Endothelial cell of umbilical vein (primary cell): ENCODE results near the gene PARN. TPM values are rescaled to one million over a fixed set of nuclear protein-coding genes. Genes with fewer than 3 reads are reported as not detected.

Experiments used
- BruUV-seq: library from RNA; stranded (reverse); fragments of 400-500 nt; replicated peaks from 2 replicates; lab custom pipeline; 2021; lab: Mats Ljungman, UMichigan
- CTCF ChIA-PET: fragments of 300-600, 350-600 bp; sonication (Branson Sonifier 250); formaldehyde crosslinking; loops from one replicate; lab custom pipeline; 2021; ENCODE audit warnings: antibody characterized with exemption, inconsistent platforms; lab: Charles Lee
- POLR2A ChIA-PET: fragments of 300-600, 350-600 bp; sonication (Branson Sonifier 250); formaldehyde crosslinking; loops from one replicate; lab custom pipeline; 2021; ENCODE audit warnings: antibody characterized with exemption, inconsistent platforms; lab: Charles Lee
- DNase-seq: peaks from one replicate; pipeline ENCODE4 v3.0.0-alpha.2; 2011; ENCODE audit warnings: low read depth, low spot score
- FAIRE-seq: peaks from 2 replicates; lab custom pipeline; 2011; peaks lifted over from hg19 to GRCh38; lab: Jason Lieb, UNC
- H2AFZ ChIP-seq: 2 replicates; pipeline ENCODE4 v1.6.0; 2012; ENCODE audit warnings: low read depth, low read length, control low read depth, inconsistent platforms
- H3K27ac ChIP-seq: 2 replicates; pipeline ENCODE4 v1.5.1; 2011; ENCODE audit warnings: low read depth, mild to moderate bottlenecking, control low read depth, low read length, moderate library complexity; ENCODE audit not compliant: insufficient read depth
- H3K27me3 ChIP-seq, 2 experiments: 2 replicates each; pipeline versions ENCODE4 v1.6.0 to v1.6.1; 2011; ENCODE audit warnings: low read length in 2 of 2, mixed read lengths in 1 of 2; ENCODE audit not compliant: control insufficient read depth in 2 of 2, insufficient read depth in 2 of 2
- H3K36me3 ChIP-seq, 2 experiments: 2 replicates in 1 of 2; 3 replicates in 1 of 2; pipeline ENCODE4 v1.5.1; 2011; ENCODE audit warnings: low read length in 2 of 2, mild to moderate bottlenecking in 1 of 2, moderate library complexity in 1 of 2; ENCODE audit not compliant: control insufficient read depth in 2 of 2, insufficient read depth in 2 of 2; ENCODE audit errors: extremely low read depth in 1 of 2
- H3K4me1 ChIP-seq: 3 replicates; pipeline ENCODE4 v1.5.1; 2011; ENCODE audit warnings: mild to moderate bottlenecking, low read length; ENCODE audit not compliant: control insufficient read depth, insufficient read depth; ENCODE audit errors: extremely low read depth
- H3K4me2 ChIP-seq: 2 replicates; pipeline ENCODE4 v1.6.1; 2011; ENCODE audit warnings: low read length, control low read depth, mixed read lengths; ENCODE audit not compliant: insufficient read depth
- H3K4me3 ChIP-seq, 3 experiments: fragments of 200-600 bp in 1 of 3; sonication (generic), shearing (Covaris generic) in 1 of 3; replicated peaks in 1 of 3; 2 replicates each; pipeline ENCODE4 v1.5.1; 2011 to 2016; ENCODE audit warnings: control low read depth in 3 of 3, low read length in 3 of 3, mild to moderate bottlenecking in 2 of 3, inconsistent platforms in 1 of 3, low read depth in 1 of 3, moderate library complexity in 1 of 3; ENCODE audit not compliant: insufficient read depth in 1 of 3
- H3K79me2 ChIP-seq: 2 replicates; pipeline ENCODE4 v1.6.0; 2012; ENCODE audit warnings: low read length, inconsistent platforms; ENCODE audit not compliant: control insufficient read depth, insufficient read depth
- H3K9ac ChIP-seq: replicated peaks from 2 replicates; pipeline ENCODE3; 2011; ENCODE audit warnings: low read length, control low read depth; ENCODE audit not compliant: insufficient read depth; ENCODE audit errors: extremely low read depth
- H3K9me1 ChIP-seq: replicated peaks from 3 replicates; pipeline ENCODE4 v1.6.0; 2011; ENCODE audit warnings: mild to moderate bottlenecking, low read length; ENCODE audit not compliant: control insufficient read depth, insufficient read depth; ENCODE audit errors: extremely low read depth
- H3K9me3 ChIP-seq: replicated peaks from 2 replicates; pipeline ENCODE4 v1.5.1; 2012; ENCODE audit warnings: low read length, inconsistent platforms; ENCODE audit not compliant: control insufficient read depth, insufficient read depth
- H4K20me1 ChIP-seq: replicated peaks from 2 replicates; pipeline ENCODE3; 2011; ENCODE audit warnings: mild to moderate bottlenecking, low read length; ENCODE audit not compliant: control insufficient read depth, insufficient read depth; ENCODE audit errors: extremely low read depth
- EZH2 ChIP-seq: IDR thresholded peaks from 2 replicates; pipeline ENCODE4 v1.6.1; 2012; ENCODE audit warnings: borderline replicate concordance, low read depth, mild to moderate bottlenecking, moderate library complexity, low read length, inconsistent platforms; ENCODE audit not compliant: severe bottlenecking
- FOS ChIP-seq: IDR thresholded peaks from 2 replicates; pipeline ENCODE4 v1.6.1; 2011; ENCODE audit warnings: mild to moderate bottlenecking, low read length, moderate library complexity, borderline replicate concordance; ENCODE audit not compliant: insufficient read depth
- GATA2 ChIP-seq: IDR thresholded peaks from 2 replicates; pipeline ENCODE4 v1.7.0; 2011; ENCODE audit warnings: low read depth, mild to moderate bottlenecking, moderate library complexity, mixed read lengths, low read length; ENCODE audit not compliant: insufficient read length, insufficient read depth
- JUN ChIP-seq: IDR thresholded peaks from 2 replicates; pipeline ENCODE4 v1.6.1; 2011; ENCODE audit warnings: borderline replicate concordance, low read depth; ENCODE audit not compliant: insufficient read length, insufficient read depth
- MYC ChIP-seq: IDR thresholded peaks from one replicate; pipeline ENCODE4 v1.6.1; 2011; ENCODE audit warnings: mild to moderate bottlenecking, low read depth, low read length
- POLR2A ChIP-seq: IDR thresholded peaks from 2 replicates; pipeline ENCODE4 v1.6.1; 2012; ENCODE audit warnings: low read depth, mild to moderate bottlenecking, control low read depth, low read length
- POLR2AphosphoS5 ChIP-seq: IDR thresholded peaks from 2 replicates; pipeline ENCODE4 v1.6.1; 2012; ENCODE audit warnings: low read depth, mild to moderate bottlenecking, control low read depth, low read length, moderate library complexity; ENCODE audit not compliant: insufficient read depth
- dilution Hi-C: fragments of 300-500 bp; cut with MboI; formaldehyde crosslinking; loops from one replicate; pipeline ENCODE4 v1.15.0; 2019; ENCODE audit warnings: low sequenced_read_pairs; ENCODE audit not compliant: extremely low pct_ligation_motif_present
- intact Hi-C: fragments of 100-400 bp; cut with micrococcal nuclease; formaldehyde crosslinking; loops from one replicate; pipeline ENCODE4 v1.10.0; 2022
- polyA plus RNA-seq, 4 experiments: library from polyadenylated mRNA; depleted of rRNA in 3 of 4; stranded (reverse) in 3 of 4; unstranded in 1 of 4; fragments of >200 nt; gene quantifications; 2 replicates each; pipeline versions ENCODE4 v1.2.1 to v1.2.3, GENCODE V29; 2011 to 2012; ENCODE audit warnings: missing spikeins in 1 of 4
- total RNA-seq: library from RNA; stranded (reverse); gene quantifications from 2 replicates; pipeline ENCODE4 v1.2.3, GENCODE V29; 2021
- TF ChIP-seq, protein P1 (sequence below): IDR thresholded peaks from 2 replicates; pipeline ENCODE4 v1.6.1; 2011; ENCODE audit not compliant: insufficient read depth, insufficient read length
- TF ChIP-seq, protein P2 (sequence below), 2 donors: IDR thresholded peaks; 1 replicate in 1 of 2; 2 replicates in 1 of 2; pipeline ENCODE4 v1.5.1; 2011; ENCODE audit warnings: low read length in 2 of 2, mild to moderate bottlenecking in 2 of 2, moderate library complexity in 2 of 2, control low read depth in 1 of 2, inconsistent platforms in 1 of 2, low read depth in 1 of 2; ENCODE audit not compliant: insufficient read depth in 1 of 2; ENCODE audit errors: extremely low read depth in 1 of 2

Gene PARN
- total and polyA plus RNA-seq, 2 donors (not counting 3 experiments of a cell fraction or from before 2014, with no cell fraction given): 16.9 to 24.6 TPM

GRCh38 chr16:14510939-14511799 lies 118.9 kb downstream of the PARN start:
- no peaks in the 10 kb centered on the region for H3K36me3 ChIP-seq
- H3K9me1 ChIP-seq: no peaks in the 10 kb centered on the region
- no peak overlapping the region for H3K27ac ChIP-seq
- TF ChIP-seq EZH2 (no peak), JUN (no peak), FOS (no peak), POLR2AphosphoS5 (no peak), GATA2 (no peak), MYC (no peak), POLR2A (no peak)
- TF ChIP-seq, protein P1, sequence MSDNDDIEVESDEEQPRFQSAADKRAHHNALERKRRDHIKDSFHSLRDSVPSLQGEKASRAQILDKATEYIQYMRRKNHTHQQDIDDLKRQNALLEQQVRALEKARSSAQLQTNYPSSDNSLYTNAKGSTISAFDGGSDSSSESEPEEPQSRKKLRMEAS: no peak
- TF ChIP-seq, protein P2, sequence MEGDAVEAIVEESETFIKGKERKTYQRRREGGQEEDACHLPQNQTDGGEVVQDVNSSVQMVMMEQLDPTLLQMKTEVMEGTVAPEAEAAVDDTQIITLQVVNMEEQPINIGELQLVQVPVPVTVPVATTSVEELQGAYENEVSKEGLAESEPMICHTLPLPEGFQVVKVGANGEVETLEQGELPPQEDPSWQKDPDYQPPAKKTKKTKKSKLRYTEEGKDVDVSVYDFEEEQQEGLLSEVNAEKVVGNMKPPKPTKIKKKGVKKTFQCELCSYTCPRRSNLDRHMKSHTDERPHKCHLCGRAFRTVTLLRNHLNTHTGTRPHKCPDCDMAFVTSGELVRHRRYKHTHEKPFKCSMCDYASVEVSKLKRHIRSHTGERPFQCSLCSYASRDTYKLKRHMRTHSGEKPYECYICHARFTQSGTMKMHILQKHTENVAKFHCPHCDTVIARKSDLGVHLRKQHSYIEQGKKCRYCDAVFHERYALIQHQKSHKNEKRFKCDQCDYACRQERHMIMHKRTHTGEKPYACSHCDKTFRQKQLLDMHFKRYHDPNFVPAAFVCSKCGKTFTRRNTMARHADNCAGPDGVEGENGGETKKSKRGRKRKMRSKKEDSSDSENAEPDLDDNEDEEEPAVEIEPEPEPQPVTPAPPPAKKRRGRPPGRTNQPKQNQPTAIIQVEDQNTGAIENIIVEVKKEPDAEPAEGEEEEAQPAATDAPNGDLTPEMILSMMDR (IDR thresholded peaks at IDR 0.05; ENCODE audit: extremely low read depth in 1 of 2, insufficient read depth in 1 of 2, low read depth in 1 of 2, low read length in 2 of 2): no peak
- H2AFZ ChIP-seq: no peak overlapping the region
- no peaks in the 10 kb centered on the region for H3K27me3 ChIP-seq
- CTCF ChIA-PET: interaction anchor here (0.8 to 2.4 kb wide), 3 partner anchors 9 to 330 kb away, joined by 3 to 10 read pairs (median 4); no protein-coding TSS in a partner anchor
- no peaks in the 10 kb centered on the region for H3K79me2 ChIP-seq
- no peak for FAIRE-seq
- no peak for DNase-seq
- no peaks in the 10 kb centered on the region for H3K9me3 ChIP-seq
- no TSS peak for BruUV-seq
- dilution Hi-C loops: no loop called here
- intact Hi-C loops: no loop called here
- no peak overlapping the region for H3K4me3 ChIP-seq
- POLR2A ChIA-PET: no interaction called here
- no peak overlapping the region for H3K4me2 ChIP-seq
- no peaks in the 10 kb centered on the region for H4K20me1 ChIP-seq
- no peaks in the 10 kb centered on the region for H3K4me1 ChIP-seq
- H3K9ac ChIP-seq: no peak overlapping the region
